ENCODE data around the gene DNAJC12. TPM values are rescaled to one million over a fixed set of nuclear protein-coding genes. Genes with fewer than 3 reads are reported as not detected.

The DNAJC12 gene
- total and polyA plus RNA-seq, 10 donors = 0.43 to 2.0 (median 0.74) TPM; not detected in 1

GRCh38 chr10:67834375-67834774 is 3.6 kb downstream of the DNAJC12 start:
- peaks cover 0 to 4% (median 2%) of the 10 kb centered on the region in 6 donors for H3K4me1 ChIP-seq
- no peaks in the 10 kb centered on the region for H3K9me3 ChIP-seq
- intact Hi-C loops (cut with DNase I; ENCODE audit: low total_unique reads) = no loop called here
- H3K36me3 ChIP-seq = no peaks in the 10 kb centered on the region
- no peak for TF ChIP-seq POLR2A (IDR thresholded peaks at IDR 0.05)
- no peak for TF ChIP-seq POLR2AphosphoS5 (IDR thresholded peaks at IDR 0.05)
- TF ChIP-seq CTCF (IDR thresholded peaks at IDR 0.05 in 8 of 11, conservative IDR thresholded peaks at IDR 0.05 in 3 of 11) = no peak
- no peaks in the 10 kb centered on the region for H3K27me3 ChIP-seq (replicated peaks in 1 of 7)
- no peak overlapping the region for H3K27ac ChIP-seq
- no peak for DNase-seq
- H3K4me3 ChIP-seq = no peak overlapping the region
- WGBS, 5 donors = 94 to 95% (median 95%) methylated on average over 8 of the region's 8 CpGs

GRCh38 chr10:67827811-67828210 is 10.2 kb downstream of the DNAJC12 start:
- Histone ChIP-seq H3K27me3 (replicated peaks in 1 of 7) (no peaks in the 10 kb centered on the region), H3K4me3 (no peak overlapping the region), H3K36me3 (no peaks in the 10 kb centered on the region), H3K27ac (no peak overlapping the region), H3K9me3 (no peaks in the 10 kb centered on the region), H3K4me1 (no peaks in the 10 kb centered on the region)
- DNase-seq = no peak
- no peak for TF ChIP-seq POLR2A (IDR thresholded peaks at IDR 0.05)
- TF ChIP-seq CTCF (IDR thresholded peaks at IDR 0.05 in 8 of 11, conservative IDR thresholded peaks at IDR 0.05 in 3 of 11) = no peak
- TF ChIP-seq POLR2AphosphoS5 (IDR thresholded peaks at IDR 0.05) = no peak
- 83 to 95% (median 91%) methylated on average over 3 of the region's 3 CpGs for WGBS, 5 donors
- intact Hi-C loops (cut with DNase I; ENCODE audit: low total_unique reads) = no loop called here

GRCh38 chr10:67819768-67820204 is 18.2 kb downstream of the DNAJC12 start:
- 46 to 89% (median 80%) methylated on average over 3 of the region's 3 CpGs for WGBS, 5 donors
- TF ChIP-seq POLR2AphosphoS5 (IDR thresholded peaks at IDR 0.05) = no peak
- no peak for TF ChIP-seq CTCF (IDR thresholded peaks at IDR 0.05 in 8 of 11, conservative IDR thresholded peaks at IDR 0.05 in 3 of 11)
- TF ChIP-seq POLR2A (IDR thresholded peaks at IDR 0.05) = no peak
- Histone ChIP-seq H3K9me3 (no peaks in the 10 kb centered on the region), H3K36me3 (no peaks in the 10 kb centered on the region), H3K4me1 (no peaks in the 10 kb centered on the region), H3K27me3 (replicated peaks in 1 of 7) (no peaks in the 10 kb centered on the region), H3K27ac (no peak overlapping the region), H3K4me3 (no peak overlapping the region)
- intact Hi-C loops (cut with DNase I; ENCODE audit: low total_unique reads) = no loop called here
- no peak for DNase-seq

- Histone ChIP-seq H3K9me3 (no peaks in the 10 kb centered on the region), H3K27ac (no peak overlapping the region), H3K4me1 (no peaks in the 10 kb centered on the region), H3K4me3 (no peak overlapping the region), H3K36me3 (no peaks in the 10 kb centered on the region), H3K27me3 (replicated peaks in 1 of 7) (no peaks in the 10 kb centered on the region)
- no peak for DNase-seq
- 89 to 97% (median 90%) methylated on average over 3 of the region's 3 CpGs for WGBS, 5 donors
- intact Hi-C loops (cut with DNase I; ENCODE audit: low total_unique reads) = no loop called here
- no peak for TF ChIP-seq POLR2A (IDR thresholded peaks at IDR 0.05)
- no peak for TF ChIP-seq CTCF (IDR thresholded peaks at IDR 0.05 in 8 of 11, conservative IDR thresholded peaks at IDR 0.05 in 3 of 11)
- no peak for TF ChIP-seq POLR2AphosphoS5 (IDR thresholded peaks at IDR 0.05)
Measured at GRCh38 chr10:67818323-67818722, 19.7 kb downstream of the DNAJC12 start.

Measured in spleen (tissue), 11 donors.